SK-N-SH (cell line): ENCODE data around the gene RCHY1. TPM values are rescaled to one million over a fixed set of nuclear protein-coding genes. Genes with fewer than 3 reads are reported as not detected.

ENCODE experiments used
- CTCF ChIA-PET: fragments of 300-600, 350-600 bp; formaldehyde crosslinking; extraction: SDS; loops from one replicate; lab custom pipeline; 2021; lab: Yijun Ruan, JAX
- POLR2A ChIA-PET: fragments of 350-600 bp; sonication (Branson Sonifier 250); formaldehyde crosslinking; extraction: SDS; loops from one replicate; lab custom pipeline; 2020; ENCODE audit warnings: antibody characterized with exemption, inconsistent platforms; lab: Yijun Ruan, JAX
- DNase-seq: peaks from one replicate; pipeline ENCODE4 v3.0.0; 2012
- H2AFZ ChIP-seq: fragments of 200-600 bp; sonication (generic); 2 replicates; pipeline ENCODE4 v1.8.1; 2016; ENCODE audit warnings: antibody characterized with exemption, mild to moderate bottlenecking, low read depth
- H3F3A ChIP-seq: fragments of 200-600 bp; sonication (generic); replicated peaks from 2 replicates; pipeline ENCODE3; 2016; ENCODE audit warnings: antibody characterized with exemption, mild to moderate bottlenecking; ENCODE audit not compliant: insufficient read depth
- H3K27ac ChIP-seq, 2 experiments: fragments of 200-500 bp in 1 of 2; fragments of 200-600 bp in 1 of 2; sonication (Bioruptor generic) in 1 of 2; sonication (generic), shearing (Covaris generic) in 1 of 2; 2 replicates each; pipeline versions ENCODE4 v1.5.1 to v1.6.1; 2014 to 2016; ENCODE audit warnings: low read depth in 2 of 2, inconsistent platforms in 1 of 2, low read length in 1 of 2, mild to moderate bottlenecking in 1 of 2, mixed read lengths in 1 of 2
- H3K27me3 ChIP-seq: fragments of 200-600 bp; sonication (generic), shearing (Covaris generic); 2 replicates; pipeline ENCODE4 v1.6.1; 2016; ENCODE audit warnings: mixed run types; ENCODE audit not compliant: insufficient read depth
- H3K36me3 ChIP-seq, 2 experiments: fragments of 200-500 bp in 1 of 2; fragments of 200-600 bp in 1 of 2; sonication (Bioruptor generic) in 1 of 2; sonication (generic) in 1 of 2; replicated peaks in 1 of 2; 2 replicates each; pipeline versions ENCODE3 to v1.5.1; 2014 to 2016; ENCODE audit warnings: low read length in 1 of 2, mild to moderate bottlenecking in 1 of 2; ENCODE audit not compliant: insufficient read depth in 2 of 2, control insufficient read depth in 1 of 2
- H3K4me1 ChIP-seq, 2 experiments: fragments of 200-500 bp in 1 of 2; fragments of 200-600 bp in 1 of 2; sonication (Bioruptor generic) in 1 of 2; sonication (generic), shearing (Covaris generic) in 1 of 2; 2 replicates each; pipeline versions ENCODE4 v1.5.1 to v1.6.1; 2014 to 2016; ENCODE audit warnings: low read depth in 1 of 2, low read length in 1 of 2, mixed run types in 1 of 2; ENCODE audit not compliant: insufficient read depth in 2 of 2, control insufficient read depth in 1 of 2
- H3K4me2 ChIP-seq: fragments of 200-600 bp; sonication (generic), shearing (Covaris generic); 2 replicates; pipeline ENCODE4 v1.6.1; 2017; ENCODE audit warnings: mixed run types
- H3K4me3 ChIP-seq, 2 experiments: fragments of 200-500 bp in 1 of 2; fragments of 200-600 bp in 1 of 2; sonication (Bioruptor generic) in 1 of 2; sonication (generic), shearing (Covaris generic) in 1 of 2; 2 replicates each; pipeline versions ENCODE4 v1.5.1 to v1.8.1; 2014 to 2016; ENCODE audit warnings: low read depth in 2 of 2, inconsistent platforms in 1 of 2, low read length in 1 of 2, mild to moderate bottlenecking in 1 of 2, mixed read lengths in 1 of 2, moderate library complexity in 1 of 2
- H3K79me2 ChIP-seq: fragments of 200-600 bp; sonication (generic); 2 replicates; pipeline ENCODE4 v1.8.1; 2017; ENCODE audit warnings: mild to moderate bottlenecking; ENCODE audit not compliant: insufficient read depth
- H3K9ac ChIP-seq: fragments of 200-600 bp; sonication (generic); 2 replicates; pipeline ENCODE4 v1.6.1; 2017; ENCODE audit warnings: mixed run types
- H3K9me2 ChIP-seq: fragments of 200-600 bp; sonication (generic); 2 replicates; pipeline ENCODE4 v1.6.1; 2017; ENCODE audit warnings: mixed run types
- H3K9me3 ChIP-seq: fragments of 200-600 bp; sonication (generic); 2 replicates; pipeline ENCODE4 v1.6.1; 2017; ENCODE audit warnings: mixed run types, mild to moderate bottlenecking, moderate library complexity
- H4K20me1 ChIP-seq: fragments of 200-600 bp; sonication (generic); 2 replicates; pipeline ENCODE4 v1.6.1; 2017; ENCODE audit warnings: mild to moderate bottlenecking, mixed run types; ENCODE audit not compliant: insufficient read depth
- CHD2 ChIP-seq: fragments of 150-350 bp; IDR thresholded peaks from 2 replicates; pipeline ENCODE4 v1.6.1; 2018; ENCODE audit warnings: low read length; ENCODE audit not compliant: partially characterized antibody
- ELF1 ChIP-seq: IDR thresholded peaks from 2 replicates; pipeline ENCODE4 v1.4.0; 2012
- EP300 ChIP-seq, 2 experiments: IDR thresholded peaks; 2 replicates each; pipeline versions ENCODE4 v1.4.0 to v1.6.1; 2012; ENCODE audit warnings: borderline replicate concordance in 1 of 2, low read depth in 1 of 2, low read length in 1 of 2
- EZH2phosphoT487 ChIP-seq: fragments of 200-600 bp; sonication (generic); IDR thresholded peaks from 2 replicates; pipeline ENCODE4 v1.6.1; 2017; ENCODE audit warnings: low read depth, mixed run types, mild to moderate bottlenecking, antibody characterized with exemption, moderate library complexity, borderline replicate concordance
- FOSL2 ChIP-seq: IDR thresholded peaks from 2 replicates; pipeline ENCODE4 v1.4.0; 2012; ENCODE audit warnings: low read depth, mild to moderate bottlenecking, moderate library complexity, borderline replicate concordance
- FOXJ3 ChIP-seq: sonication (generic); formaldehyde crosslinking; IDR thresholded peaks from 2 replicates; pipeline ENCODE4 v1.5.1; 2020; ENCODE audit warnings: mild to moderate bottlenecking, missing genetic modification reagents
- FOXM1 ChIP-seq: IDR thresholded peaks from 2 replicates; pipeline ENCODE4 v1.4.0; 2012; ENCODE audit warnings: low read depth, mild to moderate bottlenecking
- GABPA ChIP-seq: IDR thresholded peaks from 2 replicates; pipeline ENCODE4 v1.4.0; 2012; ENCODE audit warnings: low read depth, mild to moderate bottlenecking
- MXI1 ChIP-seq: IDR thresholded peaks from 2 replicates; pipeline ENCODE4 v1.6.1; 2012; ENCODE audit warnings: mild to moderate bottlenecking, low read depth, low read length, improper control_type of control experiment
- NRF1 ChIP-seq: IDR thresholded peaks from 2 replicates; pipeline ENCODE4 v1.6.1; 2012; ENCODE audit warnings: low read depth, mild to moderate bottlenecking, low read length
- POLR2AphosphoS5 ChIP-seq: IDR thresholded peaks from 2 replicates; pipeline ENCODE4 v1.6.1; 2012; ENCODE audit warnings: low read depth, low read length
- RCOR1 ChIP-seq: fragments of 150-350 bp; IDR thresholded peaks from 2 replicates; pipeline ENCODE4 v1.6.1; 2017; ENCODE audit warnings: antibody characterized with exemption, low read length
- RFX5 ChIP-seq: IDR thresholded peaks from 2 replicates; pipeline ENCODE4 v1.6.1; 2012; ENCODE audit warnings: mild to moderate bottlenecking, improper control_type of control experiment, low read length
- SMC3 ChIP-seq: IDR thresholded peaks from 2 replicates; pipeline ENCODE4 v1.6.1; 2012; ENCODE audit warnings: low read depth, low read length, improper control_type of control experiment
- TEAD4 ChIP-seq: IDR thresholded peaks from 2 replicates; pipeline ENCODE4 v1.4.0; 2012; ENCODE audit warnings: mild to moderate bottlenecking, borderline replicate concordance; ENCODE audit not compliant: insufficient read depth
- YY1 ChIP-seq: IDR thresholded peaks from 2 replicates; pipeline ENCODE4 v1.4.0; 2012; ENCODE audit warnings: low read depth, mild to moderate bottlenecking
- WGBS: methylation state at CpG from one replicate; pipeline ENCODE4 v1.1.6; 2017; ENCODE audit warnings: low lambda C conversion rate; 5-methylcytosine and 5-hydroxymethylcytosine counted together
- polyA plus RNA-seq, 3 experiments: library from polyadenylated mRNA; depleted of rRNA; stranded (reverse); fragments of >200 nt; gene quantifications; 2 replicates each; pipeline ENCODE4 v1.2.3, GENCODE V29; 2012
- TF ChIP-seq, protein P1 (sequence below): fragments of 200-600 bp; sonication (generic); IDR thresholded peaks from 2 replicates; pipeline ENCODE4 v1.6.1; 2017; ENCODE audit warnings: antibody characterized with exemption, mild to moderate bottlenecking, moderate library complexity
- TF ChIP-seq, protein P2 (sequence below): IDR thresholded peaks from 2 replicates; pipeline ENCODE4 v1.6.1; 2012; ENCODE audit warnings: mild to moderate bottlenecking, low read depth, low read length, moderate library complexity
- TF ChIP-seq, protein P3 (sequence below): fragments of 150-350 bp; IDR thresholded peaks from 2 replicates; pipeline ENCODE4 v1.6.1; 2017; ENCODE audit warnings: antibody characterized with exemption, low read length, low read depth, borderline replicate concordance
- TF ChIP-seq, protein P4 (sequence below): fragments of 150-350 bp; IDR thresholded peaks from 2 replicates; pipeline ENCODE4 v1.6.1; 2016; ENCODE audit warnings: mild to moderate bottlenecking, low read depth, low read length
- TF ChIP-seq, protein P5 (sequence below): IDR thresholded peaks from 2 replicates; pipeline ENCODE4; 2012

RCHY1 gene
- polyA plus RNA-seq, 1 of the 3 experiments (the other 2 are of a cell fraction) = 17.4 TPM

DNA sequence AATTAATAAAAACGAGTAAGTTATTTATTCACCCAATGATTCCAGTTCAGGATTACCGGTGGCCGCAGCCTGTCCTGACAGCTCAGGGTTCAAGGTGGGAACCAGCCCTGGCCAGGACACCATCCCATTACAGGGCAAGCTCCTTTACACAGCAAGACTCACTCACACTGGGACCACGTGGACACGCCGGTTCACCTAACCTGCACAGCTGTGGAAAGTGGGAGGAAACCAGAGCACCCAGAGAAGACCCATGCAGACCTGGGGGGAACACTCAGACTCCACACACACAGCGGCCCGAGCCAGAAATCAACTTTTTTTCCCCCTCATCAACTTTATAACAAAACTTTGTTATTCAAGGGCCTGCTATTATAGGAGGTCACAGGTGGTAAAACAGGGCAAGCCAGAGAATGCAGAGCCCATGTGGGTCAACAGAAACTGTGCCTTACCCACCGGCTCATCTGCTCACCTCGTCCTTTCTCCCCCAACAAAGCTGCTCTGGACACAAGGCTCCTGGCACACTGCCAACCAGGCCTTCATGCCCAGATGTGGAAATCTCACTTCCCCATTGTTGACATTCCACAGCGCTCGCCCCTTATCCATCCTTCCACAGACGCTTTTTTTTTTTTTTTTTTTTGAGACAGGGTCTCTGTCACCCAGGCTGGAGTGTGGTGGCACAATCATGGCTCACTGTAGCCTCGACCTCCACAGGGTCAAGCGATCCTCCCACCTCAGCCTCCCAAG lies 33.6 kb upstream of the RCHY1 start:
- 75% methylated on average over 15 of the region's 15 CpGs for WGBS
- no peak overlapping the region for H3K9ac ChIP-seq
- ChIA-PET POLR2A (interaction anchor here (0.8 kb wide), 1 partner anchor 10 kb away, joined by 3 read pairs; no protein-coding TSS in a partner anchor), CTCF (interaction anchor here (0.8 to 1.6 kb wide), 3 partner anchors 9 to 33 kb away, joined by 3 to 4 read pairs (median 3); partner anchors contain the start of genes RCHY1 and THAP6)
- H3K4me3 ChIP-seq = no peak overlapping the region
- H3K9me3 ChIP-seq = no peaks in the 10 kb centered on the region
- peak; percentile 66 for DNase-seq
- no peaks in the 10 kb centered on the region for H3K79me2 ChIP-seq
- no peak overlapping the region for H3K27ac ChIP-seq
- H4K20me1 ChIP-seq = no peaks in the 10 kb centered on the region
- H3K4me1 ChIP-seq = peaks cover 0 to 7% of the 10 kb centered on the region in 2 experiments; a peak in 1 of 4 replicates
- no peak overlapping the region for H2AFZ ChIP-seq
- H3K9me2 ChIP-seq = no peaks in the 10 kb centered on the region
- H3K4me2 ChIP-seq = no peak overlapping the region
- no peaks in the 10 kb centered on the region for H3K27me3 ChIP-seq
- H3F3A ChIP-seq = peaks cover 10% of the 10 kb centered on the region
- H3K36me3 ChIP-seq = no peaks in the 10 kb centered on the region
- TF ChIP-seq POLR2AphosphoS5 (no peak), RFX5 (no peak), YY1 (no peak), GABPA (no peak), CHD2 (no peak), NRF1 (no peak), EZH2phosphoT487 (no peak), SMC3 (no peak), RCOR1 (no peak), ELF1 (peak; percentile 40; the same call in 1 of the 2 replicates), EP300 (IDR thresholded peaks at IDR 0.05; ENCODE audit: borderline replicate concordance in 1 of 2, low read depth in 1 of 2, low read length in 1 of 2) (peak in 1 of 2 experiments; percentile 27; a peak in 1 of 4 replicates), TEAD4 (no peak), FOXM1 (no peak), MXI1 (no peak), FOXJ3 (CRISPR knock-in tag) (no peak), FOSL2 (no peak)
- TF ChIP-seq, protein P1, sequence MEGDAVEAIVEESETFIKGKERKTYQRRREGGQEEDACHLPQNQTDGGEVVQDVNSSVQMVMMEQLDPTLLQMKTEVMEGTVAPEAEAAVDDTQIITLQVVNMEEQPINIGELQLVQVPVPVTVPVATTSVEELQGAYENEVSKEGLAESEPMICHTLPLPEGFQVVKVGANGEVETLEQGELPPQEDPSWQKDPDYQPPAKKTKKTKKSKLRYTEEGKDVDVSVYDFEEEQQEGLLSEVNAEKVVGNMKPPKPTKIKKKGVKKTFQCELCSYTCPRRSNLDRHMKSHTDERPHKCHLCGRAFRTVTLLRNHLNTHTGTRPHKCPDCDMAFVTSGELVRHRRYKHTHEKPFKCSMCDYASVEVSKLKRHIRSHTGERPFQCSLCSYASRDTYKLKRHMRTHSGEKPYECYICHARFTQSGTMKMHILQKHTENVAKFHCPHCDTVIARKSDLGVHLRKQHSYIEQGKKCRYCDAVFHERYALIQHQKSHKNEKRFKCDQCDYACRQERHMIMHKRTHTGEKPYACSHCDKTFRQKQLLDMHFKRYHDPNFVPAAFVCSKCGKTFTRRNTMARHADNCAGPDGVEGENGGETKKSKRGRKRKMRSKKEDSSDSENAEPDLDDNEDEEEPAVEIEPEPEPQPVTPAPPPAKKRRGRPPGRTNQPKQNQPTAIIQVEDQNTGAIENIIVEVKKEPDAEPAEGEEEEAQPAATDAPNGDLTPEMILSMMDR = no peak
- TF ChIP-seq, protein P2, sequence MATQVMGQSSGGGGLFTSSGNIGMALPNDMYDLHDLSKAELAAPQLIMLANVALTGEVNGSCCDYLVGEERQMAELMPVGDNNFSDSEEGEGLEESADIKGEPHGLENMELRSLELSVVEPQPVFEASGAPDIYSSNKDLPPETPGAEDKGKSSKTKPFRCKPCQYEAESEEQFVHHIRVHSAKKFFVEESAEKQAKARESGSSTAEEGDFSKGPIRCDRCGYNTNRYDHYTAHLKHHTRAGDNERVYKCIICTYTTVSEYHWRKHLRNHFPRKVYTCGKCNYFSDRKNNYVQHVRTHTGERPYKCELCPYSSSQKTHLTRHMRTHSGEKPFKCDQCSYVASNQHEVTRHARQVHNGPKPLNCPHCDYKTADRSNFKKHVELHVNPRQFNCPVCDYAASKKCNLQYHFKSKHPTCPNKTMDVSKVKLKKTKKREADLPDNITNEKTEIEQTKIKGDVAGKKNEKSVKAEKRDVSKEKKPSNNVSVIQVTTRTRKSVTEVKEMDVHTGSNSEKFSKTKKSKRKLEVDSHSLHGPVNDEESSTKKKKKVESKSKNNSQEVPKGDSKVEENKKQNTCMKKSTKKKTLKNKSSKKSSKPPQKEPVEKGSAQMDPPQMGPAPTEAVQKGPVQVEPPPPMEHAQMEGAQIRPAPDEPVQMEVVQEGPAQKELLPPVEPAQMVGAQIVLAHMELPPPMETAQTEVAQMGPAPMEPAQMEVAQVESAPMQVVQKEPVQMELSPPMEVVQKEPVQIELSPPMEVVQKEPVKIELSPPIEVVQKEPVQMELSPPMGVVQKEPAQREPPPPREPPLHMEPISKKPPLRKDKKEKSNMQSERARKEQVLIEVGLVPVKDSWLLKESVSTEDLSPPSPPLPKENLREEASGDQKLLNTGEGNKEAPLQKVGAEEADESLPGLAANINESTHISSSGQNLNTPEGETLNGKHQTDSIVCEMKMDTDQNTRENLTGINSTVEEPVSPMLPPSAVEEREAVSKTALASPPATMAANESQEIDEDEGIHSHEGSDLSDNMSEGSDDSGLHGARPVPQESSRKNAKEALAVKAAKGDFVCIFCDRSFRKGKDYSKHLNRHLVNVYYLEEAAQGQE = no peak
- TF ChIP-seq, protein P3, sequence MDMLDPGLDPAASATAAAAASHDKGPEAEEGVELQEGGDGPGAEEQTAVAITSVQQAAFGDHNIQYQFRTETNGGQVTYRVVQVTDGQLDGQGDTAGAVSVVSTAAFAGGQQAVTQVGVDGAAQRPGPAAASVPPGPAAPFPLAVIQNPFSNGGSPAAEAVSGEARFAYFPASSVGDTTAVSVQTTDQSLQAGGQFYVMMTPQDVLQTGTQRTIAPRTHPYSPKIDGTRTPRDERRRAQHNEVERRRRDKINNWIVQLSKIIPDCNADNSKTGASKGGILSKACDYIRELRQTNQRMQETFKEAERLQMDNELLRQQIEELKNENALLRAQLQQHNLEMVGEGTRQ = no peak
- TF ChIP-seq, protein P4, sequence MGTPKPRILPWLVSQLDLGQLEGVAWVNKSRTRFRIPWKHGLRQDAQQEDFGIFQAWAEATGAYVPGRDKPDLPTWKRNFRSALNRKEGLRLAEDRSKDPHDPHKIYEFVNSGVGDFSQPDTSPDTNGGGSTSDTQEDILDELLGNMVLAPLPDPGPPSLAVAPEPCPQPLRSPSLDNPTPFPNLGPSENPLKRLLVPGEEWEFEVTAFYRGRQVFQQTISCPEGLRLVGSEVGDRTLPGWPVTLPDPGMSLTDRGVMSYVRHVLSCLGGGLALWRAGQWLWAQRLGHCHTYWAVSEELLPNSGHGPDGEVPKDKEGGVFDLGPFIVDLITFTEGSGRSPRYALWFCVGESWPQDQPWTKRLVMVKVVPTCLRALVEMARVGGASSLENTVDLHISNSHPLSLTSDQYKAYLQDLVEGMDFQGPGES = no peak
- TF ChIP-seq, protein P5, sequence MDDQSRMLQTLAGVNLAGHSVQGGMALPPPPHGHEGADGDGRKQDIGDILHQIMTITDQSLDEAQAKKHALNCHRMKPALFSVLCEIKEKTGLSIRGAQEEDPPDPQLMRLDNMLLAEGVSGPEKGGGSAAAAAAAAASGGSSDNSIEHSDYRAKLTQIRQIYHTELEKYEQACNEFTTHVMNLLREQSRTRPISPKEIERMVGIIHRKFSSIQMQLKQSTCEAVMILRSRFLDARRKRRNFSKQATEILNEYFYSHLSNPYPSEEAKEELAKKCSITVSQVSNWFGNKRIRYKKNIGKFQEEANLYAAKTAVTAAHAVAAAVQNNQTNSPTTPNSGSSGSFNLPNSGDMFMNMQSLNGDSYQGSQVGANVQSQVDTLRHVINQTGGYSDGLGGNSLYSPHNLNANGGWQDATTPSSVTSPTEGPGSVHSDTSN = no peak
